ENCODE data around the gene TAS1R3. TPM values are rescaled to one million over a fixed set of nuclear protein-coding genes. Genes with fewer than 3 reads are reported as not detected.

TAS1R3 gene
- total and polyA plus RNA-seq, 2 experiments from 2014 or later: 0.14 TPM; not detected in 1

Small RNAs within 50 kb of the gene (microRNA-seq; reads per million reads assigned to microRNA genes)
- gene MIR6726 (not detected), gene MIR6727 (not detected), gene MIR6808 (not detected)

Small RNAs within 50 kb of the gene (small RNA-seq; reads per million reads assigned to genes)
- not detected for gene MIR6726 (ENCODE audit: low replicate concordance)

Other genes with a start within 250 kb of the TAS1R3 start
- gene C1orf159, start 215.2 kb upstream of the TAS1R3 start, total RNA-seq (2014; rRNA removed; shearing (Covaris generic)): 21.3 and 21.5 TPM in 2 replicates
- gene C1orf159, start 215.2 kb upstream of the TAS1R3 start, polyA plus RNA-seq (2016; fragmentation: Nextera tagmentation; extraction: Ambion mirVana): 9.6 and 9.9 TPM in 2 replicates
- 0.45 TPM in 1 of 2 replicates, not detected in the other for gene TTLL10, start 157.4 kb upstream of the TAS1R3 start, total RNA-seq (2014; rRNA removed; shearing (Covaris generic))
- not detected in 2 replicates for gene TTLL10, start 157.4 kb upstream of the TAS1R3 start, polyA plus RNA-seq (2016; fragmentation: Nextera tagmentation; extraction: Ambion mirVana)
- gene TNFRSF18, start 124.7 kb upstream of the TAS1R3 start, total RNA-seq (2014; rRNA removed; shearing (Covaris generic)): 0.58 and 1.5 TPM in 2 replicates
- gene TNFRSF18, start 124.7 kb upstream of the TAS1R3 start, polyA plus RNA-seq (2016; fragmentation: Nextera tagmentation; extraction: Ambion mirVana): 0.56 and 1.1 TPM in 2 replicates
- not detected in 2 replicates for gene TNFRSF4, start 117.1 kb upstream of the TAS1R3 start, total RNA-seq (2014; rRNA removed; shearing (Covaris generic))
- not detected in 2 replicates for gene TNFRSF4, start 117.1 kb upstream of the TAS1R3 start, polyA plus RNA-seq (2016; fragmentation: Nextera tagmentation; extraction: Ambion mirVana)
- 51.6 and 62.6 TPM in 2 replicates for gene SDF4, start 99.3 kb upstream of the TAS1R3 start, total RNA-seq (2014; rRNA removed; shearing (Covaris generic))
- gene SDF4, start 99.3 kb upstream of the TAS1R3 start, polyA plus RNA-seq (2016; fragmentation: Nextera tagmentation; extraction: Ambion mirVana): 45.0 and 49.2 TPM in 2 replicates
- 26.5 and 33.5 TPM in 2 replicates for gene B3GALT6, start 99.0 kb upstream of the TAS1R3 start, total RNA-seq (2014; rRNA removed; shearing (Covaris generic))
- gene B3GALT6, start 99.0 kb upstream of the TAS1R3 start, polyA plus RNA-seq (2016; fragmentation: Nextera tagmentation; extraction: Ambion mirVana): 5.5 and 9.3 TPM in 2 replicates
- 3.0 and 4.1 TPM in 2 replicates for gene C1QTNF12, start 84.6 kb upstream of the TAS1R3 start, total RNA-seq (2014; rRNA removed; shearing (Covaris generic))
- gene C1QTNF12, start 84.6 kb upstream of the TAS1R3 start, polyA plus RNA-seq (2016; fragmentation: Nextera tagmentation; extraction: Ambion mirVana): 4.1 and 4.2 TPM in 2 replicates
- gene UBE2J2, start 57.4 kb upstream of the TAS1R3 start, total RNA-seq (2014; rRNA removed; shearing (Covaris generic)): 70.2 and 73.5 TPM in 2 replicates
- 47.1 and 49.5 TPM in 2 replicates for gene UBE2J2, start 57.4 kb upstream of the TAS1R3 start, polyA plus RNA-seq (2016; fragmentation: Nextera tagmentation; extraction: Ambion mirVana)
- 0.70 and 1.4 TPM in 2 replicates for gene SCNN1D, start 50.8 kb upstream of the TAS1R3 start, total RNA-seq (2014; rRNA removed; shearing (Covaris generic))
- 1.7 and 1.8 TPM in 2 replicates for gene SCNN1D, start 50.8 kb upstream of the TAS1R3 start, polyA plus RNA-seq (2016; fragmentation: Nextera tagmentation; extraction: Ambion mirVana)
- gene ACAP3, start 23.4 kb upstream of the TAS1R3 start, total RNA-seq (2014; rRNA removed; shearing (Covaris generic)): 27.7 and 31.9 TPM in 2 replicates
- gene ACAP3, start 23.4 kb upstream of the TAS1R3 start, polyA plus RNA-seq (2016; fragmentation: Nextera tagmentation; extraction: Ambion mirVana): 6.4 and 8.1 TPM in 2 replicates
- gene PUSL1, start 22.7 kb upstream of the TAS1R3 start, total RNA-seq (2014; rRNA removed; shearing (Covaris generic)): 49.9 and 55.8 TPM in 2 replicates
- gene PUSL1, start 22.7 kb upstream of the TAS1R3 start, polyA plus RNA-seq (2016; fragmentation: Nextera tagmentation; extraction: Ambion mirVana): 41.5 and 43.9 TPM in 2 replicates
- gene INTS11, start 6.6 kb upstream of the TAS1R3 start, total RNA-seq (2014; rRNA removed; shearing (Covaris generic)): 140 and 161 TPM in 2 replicates
- 102 and 110 TPM in 2 replicates for gene INTS11, start 6.6 kb upstream of the TAS1R3 start, polyA plus RNA-seq (2016; fragmentation: Nextera tagmentation; extraction: Ambion mirVana)
- gene CPTP, start 6.5 kb upstream of the TAS1R3 start, total RNA-seq (2014; rRNA removed; shearing (Covaris generic)): 12.9 and 13.5 TPM in 2 replicates
- 8.1 and 8.2 TPM in 2 replicates for gene CPTP, start 6.5 kb upstream of the TAS1R3 start, polyA plus RNA-seq (2016; fragmentation: Nextera tagmentation; extraction: Ambion mirVana)
- 62.7 and 69.7 TPM in 2 replicates for gene DVL1, start 18.1 kb downstream of the TAS1R3 start, total RNA-seq (2014; rRNA removed; shearing (Covaris generic))
- gene DVL1, start 18.1 kb downstream of the TAS1R3 start, polyA plus RNA-seq (2016; fragmentation: Nextera tagmentation; extraction: Ambion mirVana): 13.5 and 15.4 TPM in 2 replicates
- gene MXRA8, start 27.3 kb downstream of the TAS1R3 start, total RNA-seq (2014; rRNA removed; shearing (Covaris generic)): 11.7 and 17.2 TPM in 2 replicates
- gene MXRA8, start 27.3 kb downstream of the TAS1R3 start, polyA plus RNA-seq (2016; fragmentation: Nextera tagmentation; extraction: Ambion mirVana): 7.6 and 9.1 TPM in 2 replicates
- 156 and 167 TPM in 2 replicates for gene AURKAIP1, start 43.9 kb downstream of the TAS1R3 start, total RNA-seq (2014; rRNA removed; shearing (Covaris generic))
- gene AURKAIP1, start 43.9 kb downstream of the TAS1R3 start, polyA plus RNA-seq (2016; fragmentation: Nextera tagmentation; extraction: Ambion mirVana): 355 and 369 TPM in 2 replicates
- gene CCNL2, start 68.1 kb downstream of the TAS1R3 start, total RNA-seq (2014; rRNA removed; shearing (Covaris generic)): 146 and 147 TPM in 2 replicates
- 99.4 and 115 TPM in 2 replicates for gene CCNL2, start 68.1 kb downstream of the TAS1R3 start, polyA plus RNA-seq (2016; fragmentation: Nextera tagmentation; extraction: Ambion mirVana)
- gene MRPL20, start 76.0 kb downstream of the TAS1R3 start, total RNA-seq (2014; rRNA removed; shearing (Covaris generic)): 158 and 173 TPM in 2 replicates
- gene MRPL20, start 76.0 kb downstream of the TAS1R3 start, polyA plus RNA-seq (2016; fragmentation: Nextera tagmentation; extraction: Ambion mirVana): 319 and 344 TPM in 2 replicates
- 1.7 and 1.8 TPM in 2 replicates for gene ANKRD65, start 90.0 kb downstream of the TAS1R3 start, total RNA-seq (2014; rRNA removed; shearing (Covaris generic))
- 1.6 and 2.6 TPM in 2 replicates for gene ANKRD65, start 90.0 kb downstream of the TAS1R3 start, polyA plus RNA-seq (2016; fragmentation: Nextera tagmentation; extraction: Ambion mirVana)
- gene VWA1, start 104.4 kb downstream of the TAS1R3 start, total RNA-seq (2014; rRNA removed; shearing (Covaris generic)): 21.9 and 31.5 TPM in 2 replicates
- 7.2 and 7.9 TPM in 2 replicates for gene VWA1, start 104.4 kb downstream of the TAS1R3 start, polyA plus RNA-seq (2016; fragmentation: Nextera tagmentation; extraction: Ambion mirVana)
- gene ATAD3C, start 118.4 kb downstream of the TAS1R3 start, total RNA-seq (2014; rRNA removed; shearing (Covaris generic)): 0.45 and 1.2 TPM in 2 replicates
- 1.1 and 1.3 TPM in 2 replicates for gene ATAD3C, start 118.4 kb downstream of the TAS1R3 start, polyA plus RNA-seq (2016; fragmentation: Nextera tagmentation; extraction: Ambion mirVana)
- 61.4 and 63.4 TPM in 2 replicates for gene ATAD3B, start 140.5 kb downstream of the TAS1R3 start, total RNA-seq (2014; rRNA removed; shearing (Covaris generic))
- 32.3 and 37.8 TPM in 2 replicates for gene ATAD3B, start 140.5 kb downstream of the TAS1R3 start, polyA plus RNA-seq (2016; fragmentation: Nextera tagmentation; extraction: Ambion mirVana)
- gene ATAD3A, start 180.9 kb downstream of the TAS1R3 start, total RNA-seq (2014; rRNA removed; shearing (Covaris generic)): 71.4 and 80.3 TPM in 2 replicates
- 36.5 and 39.3 TPM in 2 replicates for gene ATAD3A, start 180.9 kb downstream of the TAS1R3 start, polyA plus RNA-seq (2016; fragmentation: Nextera tagmentation; extraction: Ambion mirVana)
- 0.74 and 5.1 TPM in 2 replicates for gene TMEM240, start 209.3 kb downstream of the TAS1R3 start, total RNA-seq (2014; rRNA removed; shearing (Covaris generic))
- 1.8 and 1.9 TPM in 2 replicates for gene TMEM240, start 209.3 kb downstream of the TAS1R3 start, polyA plus RNA-seq (2016; fragmentation: Nextera tagmentation; extraction: Ambion mirVana)
- gene SSU72, start 243.6 kb downstream of the TAS1R3 start, total RNA-seq (2014; rRNA removed; shearing (Covaris generic)): 148 and 163 TPM in 2 replicates
- 244 and 248 TPM in 2 replicates for gene SSU72, start 243.6 kb downstream of the TAS1R3 start, polyA plus RNA-seq (2016; fragmentation: Nextera tagmentation; extraction: Ambion mirVana)